Upper lobe of left lung (tissue), 6 donors: ENCODE data around the gene SPIN1. TPM values are rescaled to one million over a fixed set of nuclear protein-coding genes. Genes with fewer than 3 reads are reported as not detected.
A peak's percentile ranks its signal among the peaks of the same experiment; 100 is the strongest.

Experiments used
- ATAC-seq, 2 donors: fragments of 200-7000 bp; cut with Tn5 transposase; one replicate each; pipeline ENCODE4 v1.9.1; 2022; ENCODE audit warnings: mild to moderate bottlenecking in 2 of 2, moderate library complexity in 2 of 2; ENCODE audit not compliant: low FRiP score in 2 of 2
- DNase-seq, 2 donors: peaks; one replicate each; pipeline ENCODE4 v3.0.0-alpha.2; 2019 to 2020
- H3K27ac ChIP-seq, 4 donors: fragments of 200-600 bp; sonication (generic); one replicate each; pipeline ENCODE4 v1.5.1; 2016 to 2019
- H3K27me3 ChIP-seq, 4 donors: fragments of 200-600 bp; sonication (generic); one replicate each; pipeline ENCODE4 v1.5.1; 2017 to 2019
- H3K36me3 ChIP-seq, 4 donors: fragments of 200-600 bp; sonication (generic); one replicate each; pipeline ENCODE4 v1.5.1; 2016 to 2019
- H3K4me1 ChIP-seq, 4 donors: fragments of 200-600 bp; sonication (generic); one replicate each; pipeline ENCODE4 v1.5.1; 2018 to 2019
- H3K4me3 ChIP-seq, 4 donors: fragments of 200-600 bp; sonication (generic); one replicate each; pipeline ENCODE4 v1.5.1; 2017 to 2019; ENCODE audit warnings: mild to moderate bottlenecking in 2 of 4, moderate library complexity in 1 of 4
- H3K9me3 ChIP-seq, 4 donors: fragments of 200-600 bp; sonication (generic); one replicate each; pipeline ENCODE4 v1.5.1; 2018 to 2019
- CTCF ChIP-seq, 6 experiments: fragments of 450-650 bp in 4 of 6; fragments of 200-600 bp in 2 of 6; sonication (generic) in 2 of 6; IDR thresholded peaks; one replicate each; pipeline ENCODE4 v1.5.1; 2016 to 2019; ENCODE audit warnings: antibody characterized with exemption in 6 of 6
- EP300 ChIP-seq, 4 donors: sonication (generic); formaldehyde crosslinking; IDR thresholded peaks; one replicate each; pipeline ENCODE4 v1.5.1; 2017; ENCODE audit warnings: antibody characterized with exemption in 4 of 4, control low read depth in 2 of 4
- POLR2A ChIP-seq, 4 donors: fragments of 450-650 bp; IDR thresholded peaks; one replicate each; pipeline ENCODE4 v1.5.1; 2016 to 2017; ENCODE audit warnings: antibody characterized with exemption in 4 of 4, mild to moderate bottlenecking in 2 of 4
- POLR2AphosphoS5 ChIP-seq, 2 donors: sonication (generic); formaldehyde crosslinking; IDR thresholded peaks; one replicate each; pipeline ENCODE4 v1.5.1; 2017; ENCODE audit warnings: antibody characterized with exemption in 2 of 2
- WGBS, 2 donors: methylation state at CpG; one replicate each; pipeline ENCODE4 v1.1.5; 2017 to 2018; 5-methylcytosine and 5-hydroxymethylcytosine counted together
- total RNA-seq, 6 donors: library from RNA; depleted of rRNA in 4 of 6; stranded (reverse); fragments of >200 nt in 4 of 6; gene quantifications; one replicate each; pipeline versions ENCODE4 v1.1.0 to v1.2.1, GENCODE V29; 2016 to 2021
- donor health status: DM: no; HTN: no; CAD: no; lungs with moderate emphysema.
- donor health status: DM: no; HTN: yes; CAD: no; lungs with severe emphysema.

SPIN1 gene
- total RNA-seq, 6 donors from 2014 or later = 29.3 to 66.4 (median 59.9) TPM

- Histone ChIP-seq H3K27me3 (no peaks in the 10 kb centered on the region), H3K27ac (no peak overlapping the region), H3K4me1 (no peaks in the 10 kb centered on the region), H3K36me3 (peaks cover 0 to 38% (median 1%) of the 10 kb centered on the region in 4 donors), H3K9me3 (no peaks in the 10 kb centered on the region), H3K4me3 (no peak overlapping the region)
- ATAC-seq = no peak
- TF ChIP-seq EP300 (IDR thresholded peaks at IDR 0.05) (no peak), CTCF (IDR thresholded peaks at IDR 0.05) (no peak), POLR2AphosphoS5 (IDR thresholded peaks at IDR 0.05) (no peak), POLR2A (IDR thresholded peaks at IDR 0.05) (no peak)
- DNase-seq = no peak
- WGBS, 2 donors = 95% methylated on average over 13 of the region's 13 CpGs
These were observed 49.2 kb downstream of the SPIN1 start for GRCh38 chr9:88437210-88438146.

GRCh38 chr9:88438811-88439210 is 50.6 kb downstream of the SPIN1 start:
- Histone ChIP-seq H3K36me3 (peaks cover 0 to 27% (median 1%) of the 10 kb centered on the region in 4 donors), H3K4me3 (no peak overlapping the region), H3K27ac (no peak overlapping the region), H3K9me3 (no peaks in the 10 kb centered on the region), H3K4me1 (no peaks in the 10 kb centered on the region), H3K27me3 (no peaks in the 10 kb centered on the region)
- 74 to 83% methylated on average over 3 of the region's 3 CpGs for WGBS, 2 donors
- no peak for DNase-seq
- no peak for ATAC-seq
- TF ChIP-seq EP300 (IDR thresholded peaks at IDR 0.05) (no peak), POLR2AphosphoS5 (IDR thresholded peaks at IDR 0.05) (no peak), POLR2A (IDR thresholded peaks at IDR 0.05) (no peak), CTCF (IDR thresholded peaks at IDR 0.05) (no peak)

GRCh38 chr9:88441301-88442007 is 53.2 kb downstream of the SPIN1 start:
- DNase-seq = peak in 1 of 2 donors; percentile 45
- TF ChIP-seq POLR2A (IDR thresholded peaks at IDR 0.05) (no peak), EP300 (IDR thresholded peaks at IDR 0.05) (no peak), CTCF (IDR thresholded peaks at IDR 0.05) (no peak), POLR2AphosphoS5 (IDR thresholded peaks at IDR 0.05) (no peak)

GRCh38 chr9:88443480-88444113 is 55.4 kb downstream of the SPIN1 start:
- 88 to 92% methylated on average over 7 of the region's 7 CpGs for WGBS, 2 donors
- Histone ChIP-seq H3K9me3 (no peaks in the 10 kb centered on the region), H3K27ac (no peak overlapping the region), H3K4me1 (no peaks in the 10 kb centered on the region), H3K36me3 (peaks cover 0 to 10% (median 0%) of the 10 kb centered on the region in 4 donors), H3K4me3 (no peak overlapping the region), H3K27me3 (no peaks in the 10 kb centered on the region)
- ATAC-seq (no peak), DNase-seq (no peak)
- TF ChIP-seq POLR2A (IDR thresholded peaks at IDR 0.05) (no peak), CTCF (IDR thresholded peaks at IDR 0.05) (no peak), EP300 (IDR thresholded peaks at IDR 0.05) (no peak), POLR2AphosphoS5 (IDR thresholded peaks at IDR 0.05) (no peak)

More at GRCh38 chr9:88441301-88442007, 53.2 kb downstream of the SPIN1 start:
- no peaks in the 10 kb centered on the region for H3K9me3 ChIP-seq
- peaks cover 0 to 17% (median 0%) of the 10 kb centered on the region in 4 donors for H3K36me3 ChIP-seq
- H3K27ac ChIP-seq = no peak overlapping the region
- 98 to 99% methylated on average over 12 to 15 of the region's 15 CpGs for WGBS, 2 donors
- H3K4me3 ChIP-seq = no peak overlapping the region
- H3K4me1 ChIP-seq = no peaks in the 10 kb centered on the region
- no peak for ATAC-seq
- no peaks in the 10 kb centered on the region for H3K27me3 ChIP-seq
